ENCODE data around the gene PAX5.
"Not testable (repeated sequence)": the region's sequence is repeated elsewhere in the genome, so short reads cannot be mapped to it uniquely, and the experiment has no call there.

Gene PAX5

DNA sequence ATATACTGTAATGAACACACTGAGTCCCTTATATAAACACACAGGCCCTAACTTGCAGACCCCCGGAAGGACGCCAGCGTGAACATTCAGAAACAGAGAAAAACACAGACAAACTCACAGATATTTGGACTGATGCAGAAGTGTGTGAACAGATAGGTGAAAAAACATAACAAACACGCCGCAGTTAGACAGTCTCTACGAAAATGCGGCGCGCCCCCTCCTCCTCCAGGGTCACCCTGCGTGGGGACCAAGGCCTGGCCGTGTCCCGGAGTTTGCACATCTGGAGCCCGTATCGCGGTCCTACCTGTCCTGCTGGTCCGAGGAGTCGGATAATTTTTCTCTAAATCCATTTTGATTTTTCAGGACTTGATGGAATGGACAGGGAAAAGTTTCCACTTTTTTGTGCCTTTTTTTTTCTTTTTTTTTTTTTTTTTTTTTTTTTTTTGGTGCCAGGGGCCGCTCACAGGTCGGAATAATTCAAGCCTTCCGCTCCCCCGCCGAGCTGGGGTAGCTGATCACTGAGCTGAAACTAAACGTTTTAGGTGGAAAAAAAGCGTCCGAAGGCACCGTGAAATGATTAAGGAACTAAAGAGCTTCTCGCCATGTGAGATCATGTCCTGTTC is at the start of gene PAX5:
TSS of gene PAX5 (minus strand) at position 587 of the 623 bp plus-strand sequence. CDS start at position 350, 237 bp downstream.
- DNase-seq, result no peak

- no peak for DNase-seq
These were observed 49.6 kb upstream of the PAX5 start for GRCh38 chr9:37083654-37084053.

DNA sequence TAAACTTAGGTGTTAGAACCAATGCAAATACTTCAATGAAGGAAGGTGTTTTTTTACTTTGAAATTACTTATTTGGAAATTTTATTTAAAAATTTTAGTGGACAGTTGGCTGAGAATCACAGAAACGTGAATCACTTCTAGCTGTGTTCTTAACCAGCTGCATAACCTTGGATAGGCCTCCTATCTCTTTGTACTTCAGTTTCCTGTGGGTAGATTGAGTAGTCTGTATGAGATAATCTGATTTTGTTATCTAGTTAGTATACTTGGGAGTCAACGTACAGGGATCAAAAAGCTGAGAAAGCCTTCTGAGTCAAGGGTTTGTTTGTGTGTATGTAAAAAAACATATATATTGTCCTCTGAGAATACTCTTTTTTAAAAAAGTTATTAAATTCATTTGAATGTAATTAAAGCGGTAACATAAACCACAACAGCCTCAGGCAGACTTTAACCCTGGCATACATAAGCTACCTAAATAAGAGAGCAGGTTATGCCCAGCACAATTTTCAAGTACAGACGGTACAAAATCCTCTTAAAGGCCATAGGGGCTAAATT is 48.2 kb upstream of the PAX5 start:
- DNase-seq, result no peak

DNA sequence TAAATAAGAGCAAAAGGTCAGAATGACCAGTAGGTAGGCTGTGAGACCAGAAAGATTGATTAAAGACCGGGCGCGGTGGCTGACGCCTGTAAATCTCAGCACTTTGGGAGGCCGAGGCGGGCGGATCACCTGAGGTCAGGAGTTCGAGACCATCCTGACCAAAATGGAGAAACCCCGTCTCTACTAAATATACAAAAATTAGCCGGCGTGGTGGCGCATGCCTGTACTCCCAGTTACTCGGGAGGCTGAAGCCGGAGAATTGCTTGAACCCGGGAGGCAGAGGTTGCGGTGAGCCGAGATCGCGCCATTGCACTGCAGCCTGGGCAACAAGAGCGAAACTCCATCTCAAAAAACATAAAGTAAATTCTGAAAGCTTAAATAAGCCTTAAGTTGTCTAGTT is 47.4 kb upstream of the PAX5 start:
- not testable (repeated sequence) for DNase-seq

DNA sequence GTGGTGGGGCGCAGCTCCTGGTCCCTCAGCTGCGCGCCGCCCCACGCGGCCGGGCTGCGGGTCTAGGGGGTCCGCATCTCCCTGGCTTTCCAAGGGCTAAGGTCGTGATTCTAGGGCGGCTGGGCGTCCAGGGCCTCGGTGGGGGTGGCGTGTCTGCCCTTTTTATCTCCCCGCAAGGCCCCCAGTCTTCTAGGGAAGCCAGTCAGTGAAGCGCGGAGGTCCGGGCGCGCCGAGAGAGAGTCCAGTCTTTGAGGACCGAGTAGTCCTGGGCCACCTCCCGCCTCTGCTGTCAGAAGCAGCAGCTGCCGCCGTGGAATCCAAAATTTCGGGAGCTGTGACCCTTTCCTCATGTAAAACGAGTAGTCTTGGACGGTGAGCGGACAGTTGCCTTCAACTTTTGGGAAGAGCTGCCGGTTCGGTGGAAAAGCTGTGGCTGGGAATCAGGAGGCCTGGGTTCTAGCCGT is 46.1 kb upstream of the PAX5 start:
- DNase-seq, result not testable (repeated sequence)

- peak; percentile 94 for DNase-seq
These were observed 45.5 kb upstream of the PAX5 start for GRCh38 chr9:37079370-37080164.

DNA sequence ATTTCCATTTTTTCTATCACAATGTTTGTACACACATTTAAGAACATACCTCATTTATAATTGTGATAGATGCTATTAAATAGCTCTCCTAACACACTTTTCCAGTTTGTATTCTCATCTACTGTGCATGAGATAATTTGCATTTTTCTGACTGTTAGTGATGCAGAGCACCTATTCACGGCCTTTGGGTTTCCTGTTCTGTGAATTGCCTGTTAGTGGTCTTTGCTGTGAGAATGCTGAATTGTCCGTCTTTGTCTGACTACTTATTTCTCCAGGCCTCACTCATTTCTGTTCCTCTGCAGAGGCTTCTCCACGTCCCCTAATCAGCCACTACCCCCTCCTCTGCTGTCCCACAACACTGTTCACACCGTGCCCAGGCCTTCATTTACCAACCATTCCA is 40.7 kb upstream of the PAX5 start:
- DNase-seq, result not testable (repeated sequence)

- DNase-seq, result no peak
These were observed 32.2 kb upstream of the PAX5 start for GRCh38 chr9:37066139-37066725.

DNA sequence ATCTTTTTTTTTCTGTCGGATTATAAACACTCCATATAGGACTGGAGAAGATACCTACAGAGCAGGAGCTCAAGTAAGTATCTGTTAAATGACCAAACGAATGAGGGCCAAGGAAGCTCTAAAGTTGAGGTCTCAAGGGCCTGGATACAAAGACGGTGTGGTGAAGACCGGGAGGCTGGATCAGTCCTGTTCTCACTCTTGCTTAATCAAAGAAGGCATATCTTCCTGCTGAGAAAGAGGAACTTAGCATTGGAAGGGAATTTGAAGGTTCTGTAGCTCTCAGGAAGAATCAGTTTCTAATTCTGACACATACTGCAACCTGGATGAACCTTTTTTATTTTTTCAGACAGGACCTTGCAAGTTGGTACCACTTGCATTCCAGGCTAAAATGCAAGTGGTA is 28.3 kb upstream of the PAX5 start:
- DNase-seq, result no peak

DNA sequence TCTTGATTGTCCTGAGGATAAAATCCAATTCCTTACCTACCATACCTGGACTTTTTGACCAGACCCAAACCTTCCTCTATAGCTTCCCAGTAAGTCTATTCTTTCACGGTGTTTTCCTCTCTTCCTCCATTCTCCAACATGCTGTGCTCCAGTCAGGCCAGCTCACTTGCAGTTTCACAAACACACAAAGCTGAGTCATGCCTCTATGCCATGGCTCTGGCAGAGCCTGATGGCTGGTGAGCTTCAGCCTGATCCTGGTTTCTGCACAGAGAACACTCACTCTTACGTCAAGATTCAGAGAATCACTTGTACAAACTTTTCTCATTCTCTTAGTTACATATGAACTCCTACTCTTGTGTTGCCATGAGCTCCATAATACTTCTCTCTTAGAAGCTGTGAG is 27.7 kb upstream of the PAX5 start:
- no peak for DNase-seq

DNA sequence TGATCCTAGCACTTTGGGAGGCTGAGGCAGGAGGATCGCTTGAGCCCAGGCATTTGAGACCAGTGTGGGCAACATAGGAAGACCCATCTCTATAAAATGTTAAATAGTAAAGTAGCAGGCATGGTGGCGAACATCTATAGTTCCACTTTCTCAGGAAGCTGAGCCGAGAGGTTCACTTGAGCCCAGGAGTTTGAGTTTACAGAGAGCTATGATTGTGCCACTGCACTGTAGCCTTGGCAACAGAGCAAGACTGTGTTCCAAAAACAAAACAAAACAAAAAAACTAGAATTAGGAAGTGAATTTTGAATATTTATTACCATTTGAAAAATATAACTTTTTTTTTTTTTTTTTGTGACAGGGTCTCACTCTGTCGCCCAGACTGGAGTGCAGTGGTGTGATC is 26.8 kb upstream of the PAX5 start:
- no peak for DNase-seq

GRCh38 chr9:37056046-37056920 is 22.2 kb upstream of the PAX5 start:
- DNase-seq, result no peak

DNA sequence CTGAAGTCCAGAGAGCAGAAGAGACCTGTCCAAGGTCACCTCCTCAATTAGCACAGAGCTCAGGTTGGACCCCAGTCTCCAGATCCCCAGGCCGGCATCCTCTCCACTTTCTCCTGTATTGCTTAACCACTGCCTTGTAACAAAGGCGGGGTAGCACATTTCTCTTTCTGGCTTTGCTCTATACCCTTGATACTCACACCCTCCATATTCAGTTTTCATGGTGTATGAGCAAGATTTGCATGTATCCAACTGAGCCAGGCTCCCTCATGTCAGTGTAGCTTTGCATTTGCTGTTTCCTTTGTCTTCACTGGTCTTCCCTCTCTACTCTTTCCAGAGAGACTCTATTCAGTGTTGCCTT is 20.3 kb upstream of the PAX5 start:
- DNase-seq, result not testable (repeated sequence)

- no peak for DNase-seq
These were observed 19.8 kb upstream of the PAX5 start for GRCh38 chr9:37053684-37054362.

- DNase-seq, result no peak
These were observed 12.6 kb upstream of the PAX5 start for GRCh38 chr9:37046683-37047082.

- DNase-seq, result no peak
These were observed 8.4 kb upstream of the PAX5 start for GRCh38 chr9:37042421-37042820.

DNA sequence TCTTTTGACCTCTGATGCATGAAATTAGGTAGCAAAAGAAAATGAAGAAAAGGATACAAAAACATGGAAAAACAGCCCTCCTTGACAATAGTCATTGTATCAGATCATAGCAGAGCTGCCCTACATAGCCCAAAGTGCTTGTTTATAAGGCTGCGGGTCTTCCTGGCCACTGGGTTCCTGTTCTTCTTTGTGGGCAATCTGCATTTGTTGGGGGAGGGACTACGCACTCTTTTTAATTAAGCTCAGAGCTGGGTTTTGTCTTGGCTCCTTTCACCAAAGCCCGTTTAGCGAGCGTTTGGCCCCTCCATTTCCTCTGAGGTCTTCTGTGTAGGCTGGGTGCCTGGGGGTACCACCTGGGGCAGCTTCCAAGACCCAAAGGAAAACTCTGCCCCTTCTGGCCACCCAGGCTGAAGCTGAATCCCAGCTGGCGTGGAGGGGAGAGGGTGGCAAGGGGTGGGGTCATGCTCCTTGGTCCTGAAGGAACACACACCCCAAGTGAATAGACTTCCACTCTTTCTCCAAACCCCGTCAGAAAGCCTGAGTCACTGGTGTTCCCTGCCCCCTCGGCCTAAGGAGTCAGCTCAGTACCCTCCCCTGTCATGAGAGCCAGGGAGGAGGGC is 6.5 kb upstream of the PAX5 start:
- no peak for DNase-seq

- no peak for DNase-seq
These were observed 4.9 kb upstream of the PAX5 start for GRCh38 chr9:37038943-37039464.

GRCh38 chr9:37038302-37038942 is 4.4 kb upstream of the PAX5 start:
- DNase-seq, result no peak

DNA sequence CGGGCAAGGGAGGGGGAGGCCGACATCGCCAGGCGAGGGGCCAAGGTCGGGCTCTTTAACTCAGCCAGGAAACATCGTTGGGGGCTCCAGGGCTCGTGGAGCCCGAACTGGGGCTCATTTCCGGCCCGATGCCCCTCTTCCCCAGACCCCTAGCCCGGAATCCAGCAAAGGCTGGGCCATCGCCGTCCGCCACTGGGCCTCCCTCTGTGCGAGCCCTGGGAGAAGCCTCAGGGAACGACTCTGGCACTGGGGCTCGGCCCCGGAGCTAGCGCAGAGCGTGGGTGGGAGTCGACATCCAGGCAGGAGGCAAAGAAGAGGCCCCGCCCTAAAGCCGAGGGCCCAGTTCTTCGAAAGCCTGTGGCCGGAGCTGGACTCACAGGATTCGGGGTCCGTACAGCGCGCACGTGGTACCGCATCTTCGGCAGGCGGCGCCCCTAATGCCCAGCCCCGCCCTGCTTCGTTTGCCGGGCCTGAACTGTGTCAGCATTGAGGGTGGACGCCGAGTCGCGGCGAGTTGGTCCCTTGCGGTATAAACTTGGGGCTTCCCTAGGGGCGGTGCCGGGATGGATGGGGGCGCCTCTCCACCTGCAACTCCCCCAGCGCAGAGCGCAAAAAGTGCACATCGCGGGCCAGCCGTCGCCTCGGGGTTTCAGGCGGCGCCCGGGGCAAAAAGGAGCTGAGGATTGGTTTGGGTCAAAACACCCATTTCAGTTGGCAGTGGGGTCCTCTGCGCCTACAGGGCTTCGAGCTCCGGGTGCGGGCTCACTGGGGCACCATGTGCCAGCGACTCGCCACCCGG is 3.6 kb upstream of the PAX5 start:
- DNase-seq, result no peak

All from NCI-H2081 (cell line).